SK-N-SH treated with all-trans-retinoic acid at 6 μM for 48 hours (cell line): Measurements from ENCODE around the gene COL6A2.

Experiments
- ATAC-seq: fragments of 200-7000 bp; cut with Tn5 transposase; 3 replicates; pipeline ENCODE4 v1.9.1; 2020; ENCODE audit warnings: mild to moderate bottlenecking, moderate library complexity
- ARNTL ChIP-seq: fragments of 450-650 bp; formaldehyde crosslinking; IDR thresholded peaks from 2 replicates; pipeline ENCODE4 v1.5.0; 2020; ENCODE audit warnings: low read depth, mild to moderate bottlenecking, moderate library complexity, borderline replicate concordance
- BACH2 ChIP-seq: fragments of 250-450 bp; sonication (Bioruptor Pico); IDR thresholded peaks from 2 replicates; pipeline ENCODE4 v1.9.0; 2021; ENCODE audit warnings: mild to moderate bottlenecking, borderline replicate concordance
- CREB5 ChIP-seq: fragments of 250-450 bp; sonication (Bioruptor Pico); IDR thresholded peaks from 2 replicates; pipeline ENCODE4 v1.5.1; 2020; ENCODE audit warnings: low read depth, mild to moderate bottlenecking, moderate library complexity
- CSDC2 ChIP-seq: fragments of 250-450 bp; sonication (Bioruptor Pico); IDR thresholded peaks from 2 replicates; pipeline ENCODE4 v1.5.0; 2020; ENCODE audit warnings: mild to moderate bottlenecking, moderate library complexity
- CSRNP3 ChIP-seq: fragments of 250-450 bp; sonication (Bioruptor Pico); IDR thresholded peaks from 2 replicates; pipeline ENCODE4 v1.5.1; 2021; ENCODE audit warnings: mild to moderate bottlenecking, moderate library complexity
- ESRRG ChIP-seq: fragments of 250-450 bp; sonication (Bioruptor Pico); IDR thresholded peaks from 2 replicates; pipeline ENCODE4 v1.6.1; 2021; ENCODE audit warnings: mild to moderate bottlenecking
- GLIS3 ChIP-seq: fragments of 250-450 bp; sonication (Bioruptor Pico); IDR thresholded peaks from 2 replicates; pipeline ENCODE4 v1.5.0; 2020; ENCODE audit warnings: mild to moderate bottlenecking, moderate library complexity
- ISL1 ChIP-seq: fragments of 250-450 bp; sonication (Bioruptor Pico); IDR thresholded peaks from 2 replicates; pipeline ENCODE4 v2.1.2; 2022; ENCODE audit warnings: mild to moderate bottlenecking, moderate library complexity
- OSR1 ChIP-seq: fragments of 250-450 bp; sonication (Bioruptor Pico); IDR thresholded peaks from 2 replicates; pipeline ENCODE4 v1.8.0; 2022; ENCODE audit warnings: moderate library complexity, mild to moderate bottlenecking, inconsistent platforms
- PPARA ChIP-seq: fragments of 250-450 bp; sonication (Bioruptor Pico); IDR thresholded peaks from 2 replicates; pipeline ENCODE4 v1.5.0; 2020; ENCODE audit warnings: mild to moderate bottlenecking, borderline replicate concordance
- SNAI2 ChIP-seq: fragments of 250-450 bp; sonication (Bioruptor Pico); IDR thresholded peaks from 2 replicates; pipeline ENCODE4 v1.5.0; 2020; ENCODE audit warnings: mild to moderate bottlenecking, moderate library complexity
- TCF4 ChIP-seq: fragments of 250-450 bp; sonication (Bioruptor Pico); IDR thresholded peaks from 2 replicates; pipeline ENCODE4 v1.8.0; 2021; ENCODE audit warnings: mild to moderate bottlenecking, moderate library complexity, borderline replicate concordance
- TOX ChIP-seq: fragments of 250-450 bp; sonication (Bioruptor Pico); IDR thresholded peaks from 2 replicates; pipeline ENCODE4 v1.8.0; 2021; ENCODE audit warnings: mild to moderate bottlenecking, moderate library complexity, borderline replicate concordance
- TSHZ2 ChIP-seq: fragments of 250-450 bp; sonication (Bioruptor Pico); IDR thresholded peaks from 2 replicates; pipeline ENCODE4 v1.5.0; 2020; ENCODE audit warnings: mild to moderate bottlenecking, moderate library complexity
- ZC3H10 ChIP-seq: fragments of 250-450 bp; sonication (Bioruptor Pico); IDR thresholded peaks from 2 replicates; pipeline ENCODE4 v1.5.1; 2021; ENCODE audit warnings: mild to moderate bottlenecking, moderate library complexity
- ZFP30 ChIP-seq: fragments of 450-650 bp; formaldehyde crosslinking; IDR thresholded peaks from 2 replicates; pipeline ENCODE4 v1.5.0; 2022; ENCODE audit warnings: mild to moderate bottlenecking, moderate library complexity
- ZNF565 ChIP-seq: fragments of 450-650 bp; formaldehyde crosslinking; conservative IDR thresholded peaks from 2 replicates; pipeline ENCODE4 v1.5.0; 2020; ENCODE audit warnings: low read depth, mild to moderate bottlenecking, moderate library complexity
- ZNF70 ChIP-seq: fragments of 450-650 bp; formaldehyde crosslinking; IDR thresholded peaks from 2 replicates; pipeline ENCODE4 v1.5.0; 2020; ENCODE audit warnings: mild to moderate bottlenecking, moderate library complexity
- ZNF8 ChIP-seq: fragments of 450-650 bp; formaldehyde crosslinking; IDR thresholded peaks from 2 replicates; pipeline ENCODE4 v1.5.0; 2020; ENCODE audit warnings: mild to moderate bottlenecking, moderate library complexity
- TF ChIP-seq, protein P1 (sequence below): fragments of 250-450 bp; sonication (Bioruptor Pico); IDR thresholded peaks from 2 replicates; pipeline ENCODE4 v1.8.0; 2021; ENCODE audit warnings: low read depth, mild to moderate bottlenecking, moderate library complexity, borderline replicate concordance

The COL6A2 gene

DNA sequence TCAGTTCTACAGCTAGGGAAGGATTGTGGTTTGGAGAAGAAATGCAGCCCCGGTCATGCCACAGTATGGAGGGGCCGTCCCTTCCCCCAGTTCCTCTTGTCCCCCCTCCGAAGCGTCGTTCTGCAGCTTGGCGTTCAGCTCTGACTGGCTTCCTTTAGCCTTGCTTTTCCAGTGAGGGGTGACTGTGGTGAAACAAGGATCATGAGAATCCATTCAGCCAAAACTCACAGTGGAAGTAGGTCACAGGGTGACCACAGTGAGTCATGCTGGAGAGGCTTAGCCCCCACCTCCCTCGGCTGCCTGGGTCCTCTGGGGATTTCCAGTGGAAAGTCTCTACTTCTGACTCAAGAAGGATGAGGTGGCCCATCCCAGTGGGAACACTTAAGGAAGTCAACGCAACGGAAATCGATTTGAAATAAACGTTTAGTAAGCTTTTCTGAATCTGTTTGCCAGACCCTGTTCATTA is 37.3 kb upstream of the COL6A2 start:
- ATAC-seq, result peak; percentile 30; the same call in 1 of the 3 replicates
- TF ChIP-seq TSHZ2 (CRISPR knock-in tag), result no peak
- no peak for TF ChIP-seq ESRRG
- no peak for TF ChIP-seq ZFP30 (CRISPR knock-in tag)
- TF ChIP-seq ZNF565 (CRISPR knock-in tag), result no peak
- TF ChIP-seq TOX, result no peak
- no peak for TF ChIP-seq SNAI2 (CRISPR knock-in tag)
- TF ChIP-seq OSR1 (CRISPR knock-in tag), result no peak
- no peak for TF ChIP-seq PPARA
- TF ChIP-seq BACH2 (CRISPR knock-in tag), result no peak
- no peak for TF ChIP-seq ZC3H10 (CRISPR knock-in tag)

GRCh38 chr21:46061063-46061462 is 36.8 kb upstream of the COL6A2 start:
- ATAC-seq, result no peak
- TF ChIP-seq ZNF8 (CRISPR knock-in tag) (no peak), ZNF565 (CRISPR knock-in tag) (no peak), ISL1 (CRISPR knock-in tag) (no peak), TCF4 (CRISPR knock-in tag) (no peak), GLIS3 (CRISPR knock-in tag) (no peak), TOX (no peak), SNAI2 (CRISPR knock-in tag) (no peak), ZNF70 (CRISPR knock-in tag) (no peak), TSHZ2 (CRISPR knock-in tag) (no peak), CSDC2 (CRISPR knock-in tag) (no peak), ZC3H10 (CRISPR knock-in tag) (no peak), ARNTL (CRISPR knock-in tag) (no peak), OSR1 (CRISPR knock-in tag) (no peak), ESRRG (no peak), BACH2 (CRISPR knock-in tag) (no peak), PPARA (no peak), CSRNP3 (no peak), CREB5 (CRISPR knock-in tag) (no peak), ZFP30 (CRISPR knock-in tag) (no peak)
- TF ChIP-seq, protein P1, sequence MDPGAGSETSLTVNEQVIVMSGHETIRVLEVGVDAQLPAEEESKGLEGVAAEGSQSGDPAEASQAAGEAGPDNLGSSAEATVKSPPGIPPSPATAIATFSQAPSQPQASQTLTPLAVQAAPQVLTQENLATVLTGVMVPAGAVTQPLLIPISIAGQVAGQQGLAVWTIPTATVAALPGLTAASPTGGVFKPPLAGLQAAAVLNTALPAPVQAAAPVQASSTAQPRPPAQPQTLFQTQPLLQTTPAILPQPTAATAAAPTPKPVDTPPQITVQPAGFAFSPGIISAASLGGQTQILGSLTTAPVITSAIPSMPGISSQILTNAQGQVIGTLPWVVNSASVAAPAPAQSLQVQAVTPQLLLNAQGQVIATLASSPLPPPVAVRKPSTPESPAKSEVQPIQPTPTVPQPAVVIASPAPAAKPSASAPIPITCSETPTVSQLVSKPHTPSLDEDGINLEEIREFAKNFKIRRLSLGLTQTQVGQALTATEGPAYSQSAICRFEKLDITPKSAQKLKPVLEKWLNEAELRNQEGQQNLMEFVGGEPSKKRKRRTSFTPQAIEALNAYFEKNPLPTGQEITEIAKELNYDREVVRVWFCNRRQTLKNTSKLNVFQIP, result no peak

DNA sequence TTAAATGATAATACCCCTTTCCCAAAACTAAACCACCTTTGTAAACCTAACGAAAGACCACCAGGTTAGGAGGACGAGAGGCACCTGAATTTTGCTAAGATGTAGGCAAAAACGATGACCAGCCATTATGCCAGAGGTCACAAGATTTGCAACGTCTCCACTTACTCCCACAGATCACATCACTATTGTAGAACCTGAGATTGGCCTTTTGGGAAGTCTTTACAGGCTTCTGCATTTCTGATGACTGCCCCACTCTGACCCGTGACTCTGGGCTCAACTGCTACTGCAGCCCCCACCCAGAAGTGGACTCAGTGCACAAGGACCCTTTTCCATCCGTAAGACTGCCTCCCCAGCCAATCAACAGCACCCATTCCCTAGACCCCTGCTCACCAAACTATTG is 36.4 kb upstream of the COL6A2 start:
- ATAC-seq, result no peak
- TF ChIP-seq TSHZ2 (CRISPR knock-in tag), result no peak
